ENCODE results near the gene MGAT4A. TPM values are rescaled to one million over a fixed set of nuclear protein-coding genes. Genes with fewer than 3 reads are reported as not detected.

The MGAT4A gene
- total and polyA plus RNA-seq, 2 of the 8 experiments (the other 6 are each of a cell fraction or from before 2014, with no cell fraction given): 1.4 to 7.7 TPM

GRCh38 chr2:98768384-98769113 is 37.6 kb upstream of the MGAT4A start:
- DNase-seq (ENCODE audit: low read depth in 1 of 2, low spot score in 2 of 2): no peak
- Histone ChIP-seq H2BK120ac (replicated peaks; ENCODE audit: low read depth, low read length) (no peak overlapping the region), H2BK15ac (ENCODE audit: low read length) (no peak overlapping the region)
- TF ChIP-seq, protein P1, sequence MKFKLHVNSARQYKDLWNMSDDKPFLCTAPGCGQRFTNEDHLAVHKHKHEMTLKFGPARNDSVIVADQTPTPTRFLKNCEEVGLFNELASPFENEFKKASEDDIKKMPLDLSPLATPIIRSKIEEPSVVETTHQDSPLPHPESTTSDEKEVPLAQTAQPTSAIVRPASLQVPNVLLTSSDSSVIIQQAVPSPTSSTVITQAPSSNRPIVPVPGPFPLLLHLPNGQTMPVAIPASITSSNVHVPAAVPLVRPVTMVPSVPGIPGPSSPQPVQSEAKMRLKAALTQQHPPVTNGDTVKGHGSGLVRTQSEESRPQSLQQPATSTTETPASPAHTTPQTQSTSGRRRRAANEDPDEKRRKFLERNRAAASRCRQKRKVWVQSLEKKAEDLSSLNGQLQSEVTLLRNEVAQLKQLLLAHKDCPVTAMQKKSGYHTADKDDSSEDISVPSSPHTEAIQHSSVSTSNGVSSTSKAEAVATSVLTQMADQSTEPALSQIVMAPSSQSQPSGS (IDR thresholded peaks at IDR 0.05; ENCODE audit: low read length): no peak
- no peak for TF ChIP-seq POU5F1 (IDR thresholded peaks at IDR 0.05; ENCODE audit: low read depth, low read length)
- no peak for TF ChIP-seq CTBP2 (IDR thresholded peaks at IDR 0.05; ENCODE audit: borderline replicate concordance, insufficient read depth, insufficient read length, low read length)
- TF ChIP-seq EP300 (IDR thresholded peaks at IDR 0.05; ENCODE audit: borderline replicate concordance in 1 of 2, low read depth in 2 of 2, low read length in 2 of 2): no peak
- TF ChIP-seq, protein P2, sequence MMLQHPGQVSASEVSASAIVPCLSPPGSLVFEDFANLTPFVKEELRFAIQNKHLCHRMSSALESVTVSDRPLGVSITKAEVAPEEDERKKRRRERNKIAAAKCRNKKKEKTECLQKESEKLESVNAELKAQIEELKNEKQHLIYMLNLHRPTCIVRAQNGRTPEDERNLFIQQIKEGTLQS (IDR thresholded peaks at IDR 0.05; ENCODE audit: insufficient read depth, low read depth, low read length): no peak
- TF ChIP-seq USF2 (IDR thresholded peaks at IDR 0.05; ENCODE audit: low read length): no peak
- no peak for TF ChIP-seq MAX (IDR thresholded peaks at IDR 0.05)
- TF ChIP-seq MAFK (IDR thresholded peaks at IDR 0.05; ENCODE audit: low read depth, low read length): no peak

More at GRCh38 chr2:98768384-98769113, 37.6 kb upstream of the MGAT4A start:
- Histone ChIP-seq H3K4me3 (ENCODE audit: extremely low read depth in 1 of 4, insufficient read depth in 2 of 4, low read depth in 3 of 4, low read length in 4 of 4) (no peak overlapping the region), H3K4me2 (ENCODE audit: insufficient read depth in 1 of 2, low read depth in 2 of 2, low read length in 2 of 2) (no peak overlapping the region), H3K23ac (ENCODE audit: insufficient read length) (no peak overlapping the region), H2BK5ac (ENCODE audit: low read depth, low read length) (no peak overlapping the region), H3K56ac (replicated peaks; ENCODE audit: insufficient read length, low read depth, low read length) (no peak overlapping the region), H4K5ac (ENCODE audit: insufficient read length, low read depth, low read length) (no peak overlapping the region), H4K20me1 (replicated peaks in 1 of 2; ENCODE audit: control insufficient read depth in 1 of 2, insufficient read depth in 2 of 2, low read length in 2 of 2) (no peaks in the 10 kb centered on the region), H3K79me2 (ENCODE audit: control insufficient read depth in 1 of 2, insufficient read depth in 2 of 2, low read length in 2 of 2) (no peaks in the 10 kb centered on the region), H3K4me1 (replicated peaks in 1 of 4; ENCODE audit: control insufficient read depth in 3 of 4, insufficient read depth in 4 of 4, low read length in 3 of 4) (peaks cover 0 to 4% (median 1%) of the 10 kb centered on the region in 4 experiments; a peak in 4 of 7 replicates), H4K91ac (replicated peaks; ENCODE audit: insufficient read length, low read length) (no peak overlapping the region), H3K4ac (replicated peaks; ENCODE audit: insufficient read length, low read depth, low read length) (no peak overlapping the region), H4K8ac (ENCODE audit: extremely low read depth, insufficient read depth, low read length) (no peak overlapping the region), H2AFZ (ENCODE audit: low read length) (0 out of 2 replicates have a peak overlapping the region, but pooled peaks have one; percentile 5), H3K14ac (ENCODE audit: insufficient read length) (no peak overlapping the region), H3K79me1 (ENCODE audit: low read depth, low read length) (no peaks in the 10 kb centered on the region), H2BK12ac (ENCODE audit: low read depth, low read length) (no peak overlapping the region), H3K9ac (replicated peaks in 1 of 4; ENCODE audit: extremely low read depth in 1 of 4, low read depth in 3 of 4, low read length in 3 of 4) (no peak overlapping the region), H3K9me3 (ENCODE audit: insufficient read depth in 2 of 2, low read depth in 1 of 2, low read length in 1 of 2) (no peaks in the 10 kb centered on the region), H2BK20ac (ENCODE audit: low read length) (no peak overlapping the region), H3K27me3 (replicated peaks in 1 of 4; ENCODE audit: control insufficient read depth in 3 of 4, extremely low read depth in 1 of 4, insufficient read depth in 3 of 4, low read length in 3 of 4) (no peaks in the 10 kb centered on the region), H2AK5ac (ENCODE audit: low read depth, low read length) (no peak overlapping the region), H3K18ac (ENCODE audit: extremely low read depth, low read length) (no peak overlapping the region), H3K23me2 (ENCODE audit: low read depth, low read length) (no peaks in the 10 kb centered on the region), H3K27ac (ENCODE audit: low read depth, low read length) (no peak overlapping the region), H3K36me3 (ENCODE audit: control insufficient read depth in 2 of 4, insufficient read depth in 4 of 4, low read length in 3 of 4) (no peaks in the 10 kb centered on the region)
- FAIRE-seq: no peak
- ChIA-PET CTCF (ENCODE audit: partially characterized antibody) (interaction anchor here (1.9 kb wide), 1 partner anchor 21 kb away, joined by 5 read pairs; no protein-coding TSS in a partner anchor), POLR2A (ENCODE audit: partially characterized antibody) (no interaction called here)
- WGBS, 2 experiments (ENCODE audit: extremely low coverage in 1 of 2, insufficient coverage in 1 of 2, insufficient read length in 1 of 2, insufficient replicate concordance in 2 of 2, low coverage in 1 of 2, low lambda C conversion rate in 2 of 2, missing lambda C conversion rate in 1 of 2): 90% methylated on average over 7 of the region's 7 CpGs; no CpG with 5 or more reads in 1 of the 2 experiments

Data from H1 (cell line).